ENCODE results near the gene LMO4.

The LMO4 gene

DNA sequence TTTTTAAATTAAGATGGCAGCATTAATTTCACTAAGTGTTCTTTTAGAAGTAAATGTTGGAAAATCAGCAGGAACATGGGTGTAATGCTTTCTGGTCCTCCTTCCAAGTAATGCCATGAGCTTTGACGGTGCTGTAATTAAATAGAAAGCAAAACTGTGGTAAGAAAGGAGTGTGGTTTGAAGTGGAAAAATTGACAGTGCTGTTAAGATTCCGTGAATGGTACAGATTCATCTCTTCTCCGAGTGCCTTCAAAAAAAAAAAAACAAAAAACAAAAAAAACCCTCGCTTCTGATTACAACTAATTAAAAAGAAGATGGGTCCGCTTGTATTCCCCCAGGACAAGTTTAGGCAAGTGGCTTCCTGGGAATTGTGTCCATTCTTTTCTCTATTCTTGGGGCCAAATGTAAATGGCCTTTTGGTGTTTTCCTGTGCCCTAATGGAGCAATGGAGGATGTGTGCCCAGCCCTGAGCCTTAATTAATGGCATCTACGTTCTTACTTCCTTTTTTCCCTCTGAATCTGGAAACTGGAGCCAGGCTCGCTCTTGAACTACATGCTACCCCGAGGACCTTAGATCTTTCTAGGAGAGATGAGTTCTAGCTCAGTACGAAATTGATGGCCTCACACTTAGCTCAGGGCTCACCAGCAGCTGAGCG is 5.1 kb downstream of the LMO4 start:
- Histone ChIP-seq H3K27ac (peak overlapping the region; percentile 57 to 84), H3K4me3 (peak overlapping the region; percentile 94)
- DNase-seq (ENCODE audit: low spot score): no peak
- TF ChIP-seq, protein P1, sequence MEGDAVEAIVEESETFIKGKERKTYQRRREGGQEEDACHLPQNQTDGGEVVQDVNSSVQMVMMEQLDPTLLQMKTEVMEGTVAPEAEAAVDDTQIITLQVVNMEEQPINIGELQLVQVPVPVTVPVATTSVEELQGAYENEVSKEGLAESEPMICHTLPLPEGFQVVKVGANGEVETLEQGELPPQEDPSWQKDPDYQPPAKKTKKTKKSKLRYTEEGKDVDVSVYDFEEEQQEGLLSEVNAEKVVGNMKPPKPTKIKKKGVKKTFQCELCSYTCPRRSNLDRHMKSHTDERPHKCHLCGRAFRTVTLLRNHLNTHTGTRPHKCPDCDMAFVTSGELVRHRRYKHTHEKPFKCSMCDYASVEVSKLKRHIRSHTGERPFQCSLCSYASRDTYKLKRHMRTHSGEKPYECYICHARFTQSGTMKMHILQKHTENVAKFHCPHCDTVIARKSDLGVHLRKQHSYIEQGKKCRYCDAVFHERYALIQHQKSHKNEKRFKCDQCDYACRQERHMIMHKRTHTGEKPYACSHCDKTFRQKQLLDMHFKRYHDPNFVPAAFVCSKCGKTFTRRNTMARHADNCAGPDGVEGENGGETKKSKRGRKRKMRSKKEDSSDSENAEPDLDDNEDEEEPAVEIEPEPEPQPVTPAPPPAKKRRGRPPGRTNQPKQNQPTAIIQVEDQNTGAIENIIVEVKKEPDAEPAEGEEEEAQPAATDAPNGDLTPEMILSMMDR (IDR thresholded peaks at IDR 0.05): no peak

DNA sequence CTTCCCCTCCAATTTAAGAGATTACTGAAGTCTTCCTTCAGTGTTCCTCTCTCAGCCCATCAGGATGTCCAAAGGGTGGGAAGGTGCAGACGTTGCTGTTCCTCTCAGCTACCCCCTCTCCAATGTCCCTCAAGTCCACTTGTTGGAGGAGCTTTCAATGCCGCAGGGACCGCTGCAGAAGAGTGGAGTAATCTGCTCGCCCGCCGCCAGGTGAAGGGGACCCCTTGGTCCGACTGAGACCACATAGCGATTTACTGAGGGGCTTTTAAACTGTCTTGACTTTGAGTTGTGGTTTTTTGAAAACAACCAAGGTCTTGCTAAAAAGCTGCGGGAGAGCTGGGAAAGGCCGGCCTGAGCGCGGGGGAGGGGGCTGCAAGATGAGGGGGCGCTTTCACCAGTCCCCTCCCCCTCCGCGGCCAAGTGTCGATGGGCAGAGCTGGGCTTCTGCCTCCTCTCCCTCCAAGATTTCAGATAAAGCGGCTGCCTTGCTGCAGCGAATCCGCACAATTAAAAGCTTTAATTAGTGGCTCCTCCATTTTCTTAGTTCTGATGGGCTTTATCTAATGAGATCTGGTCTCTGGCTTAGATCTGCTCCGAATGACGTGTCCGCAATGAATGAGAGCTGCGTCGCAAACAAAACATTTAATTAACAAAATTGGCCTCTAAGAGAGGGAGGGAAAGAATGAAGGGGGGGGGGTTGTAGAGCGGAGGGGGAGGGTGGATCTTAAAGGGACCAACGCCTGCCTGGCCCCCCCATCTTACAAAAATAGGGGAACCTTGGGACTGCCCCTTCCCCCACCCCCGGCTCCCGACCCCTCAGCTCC is 5.9 kb downstream of the LMO4 start:
- TF ChIP-seq, protein P1 (IDR thresholded peaks at IDR 0.05): no peak
- Histone ChIP-seq H3K4me3 (peak overlapping the region; percentile 94), H3K27ac (peak overlapping the region; percentile 57 to 84)
- DNase-seq (ENCODE audit: low spot score): no peak

DNA sequence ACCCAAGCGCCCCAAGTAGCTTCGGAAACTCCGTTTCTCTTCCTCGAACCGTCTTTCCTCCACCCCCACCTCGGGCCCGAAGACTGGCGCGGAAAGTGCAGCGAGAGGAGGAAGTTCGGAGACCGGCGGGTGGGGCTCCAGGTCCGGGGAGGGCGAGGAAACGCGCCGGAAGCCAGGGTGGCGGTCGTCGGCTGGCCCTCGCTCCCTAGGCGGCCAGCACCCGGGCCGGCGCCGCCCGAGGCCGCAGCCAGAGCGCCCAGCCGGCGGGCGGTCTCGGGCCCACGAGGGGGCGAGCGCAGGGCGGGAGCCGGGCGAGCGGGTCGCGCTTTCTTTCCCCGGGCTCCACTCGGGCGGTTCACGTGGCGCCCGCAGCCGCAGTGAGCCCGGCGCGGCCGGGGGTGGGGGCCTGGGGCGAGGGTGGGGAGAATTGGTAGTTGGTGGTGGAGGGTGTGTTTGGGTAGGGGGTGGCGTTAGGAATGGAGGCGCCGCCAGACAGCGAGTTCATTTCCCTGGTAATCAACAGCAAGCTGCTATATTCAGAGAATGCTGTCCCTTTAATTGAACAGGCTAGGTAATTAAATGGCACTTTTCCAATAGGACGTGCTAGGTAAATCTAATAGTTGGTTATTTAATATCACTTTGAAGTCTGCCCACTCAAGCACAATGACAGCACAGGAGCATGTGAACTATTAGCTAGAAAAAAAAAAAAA is 6.7 kb downstream of the LMO4 start:
- Histone ChIP-seq H3K27ac (peak overlapping the region; percentile 57 to 84), H3K4me3 (peak overlapping the region; percentile 94)
- TF ChIP-seq, protein P1 (IDR thresholded peaks at IDR 0.05): peak; percentile 27
- DNase-seq (ENCODE audit: low spot score): peak; percentile 77

DNA sequence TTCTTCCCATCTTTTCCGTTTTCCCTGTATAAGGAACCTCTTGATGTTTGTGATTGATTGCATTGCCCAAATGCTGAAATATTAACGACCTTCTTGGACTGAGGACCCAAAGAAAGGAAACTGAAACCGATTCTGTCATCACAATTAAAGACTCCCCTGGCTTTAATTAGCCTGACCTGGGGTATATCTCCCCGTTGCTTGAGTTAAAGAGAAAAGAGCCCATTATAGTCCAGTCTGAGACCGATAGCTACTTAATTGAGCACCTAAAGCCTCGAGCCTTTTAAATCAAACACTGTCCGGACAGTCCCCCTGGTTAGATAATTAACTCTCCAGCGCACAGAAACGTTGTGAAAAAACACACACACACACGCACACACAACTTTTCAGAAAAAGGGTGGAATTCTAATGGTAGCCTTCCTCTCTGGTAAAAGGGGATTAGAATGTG is 8.0 kb downstream of the LMO4 start:
- H3K27ac ChIP-seq: peak overlapping the region; percentile 23 to 49
- no peak for DNase-seq (ENCODE audit: low spot score)
- TF ChIP-seq, protein P1 (IDR thresholded peaks at IDR 0.05): no peak
- H3K4me3 ChIP-seq: peak overlapping the region; percentile 94

DNA sequence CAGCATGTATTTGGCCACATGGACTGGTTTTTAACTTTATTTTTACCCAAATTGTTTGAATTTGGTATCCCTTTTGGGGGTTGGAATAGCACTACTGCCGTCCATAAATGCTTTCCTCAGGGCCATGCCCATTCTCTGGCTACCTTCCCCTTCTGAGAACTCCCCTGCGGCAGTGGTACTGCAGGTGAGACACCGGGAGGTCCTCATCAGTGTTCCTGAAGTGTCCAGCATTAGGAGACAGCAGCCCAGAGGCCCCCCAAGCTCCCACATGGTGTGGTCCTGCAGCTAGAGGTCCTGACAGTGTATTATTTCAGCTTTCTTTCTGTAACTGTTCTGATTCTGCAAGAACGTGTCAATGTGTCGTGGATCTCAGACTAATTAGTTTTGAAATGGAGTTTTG is 8.9 kb downstream of the LMO4 start:
- Histone ChIP-seq H3K27ac (peak overlapping the region; percentile 23 to 49), H3K4me3 (peak overlapping the region; percentile 21)
- DNase-seq (ENCODE audit: low spot score): no peak
- TF ChIP-seq, protein P1 (IDR thresholded peaks at IDR 0.05): no peak

DNA sequence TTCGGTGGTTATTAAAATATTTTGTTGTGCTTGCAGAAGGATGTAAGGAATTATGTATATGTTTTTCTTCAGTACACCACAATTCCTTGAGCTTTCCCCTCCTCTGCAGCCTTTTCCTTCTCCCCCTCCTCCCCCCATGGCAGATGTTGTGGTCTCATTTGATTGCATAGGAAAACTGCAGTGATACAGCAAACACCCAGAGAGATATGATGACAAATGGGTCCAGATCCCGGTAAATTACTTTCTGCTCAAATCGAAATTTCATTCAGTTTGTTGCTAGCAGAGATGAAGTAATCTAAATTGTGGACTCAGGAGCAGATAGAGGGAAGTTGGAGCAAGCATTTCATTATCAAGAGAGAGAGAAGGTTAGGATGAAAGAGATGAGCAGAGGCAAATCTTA is 9.9 kb downstream of the LMO4 start:
- TF ChIP-seq, protein P1 (IDR thresholded peaks at IDR 0.05): no peak
- no peak for DNase-seq (ENCODE audit: low spot score)
- Histone ChIP-seq H3K4me3 (peak overlapping the region; percentile 9), H3K27ac (no peak overlapping the region)
